Prostate gland (tissue), 2 donors: ENCODE results near the gene MPV17L.

Source experiments
- CTCF ChIP-seq, 4 experiments: fragments of 200-600 bp in 2 of 4; fragments of 450-650 bp in 2 of 4; sonication (generic) in 2 of 4; IDR thresholded peaks; 1 replicate in 3 of 4; 2 replicates in 1 of 4; pipeline ENCODE4 v1.5.1; 2016 to 2019; ENCODE audit warnings: antibody characterized with exemption in 4 of 4, mild to moderate bottlenecking in 2 of 4, moderate library complexity in 2 of 4
- POLR2A ChIP-seq: fragments of 450-650 bp; IDR thresholded peaks from one replicate; pipeline ENCODE4 v1.6.1; 2016; ENCODE audit warnings: antibody characterized with exemption, mild to moderate bottlenecking

GRCh38 chr16:15417197-15417596 is 21.6 kb downstream of the MPV17L start:
- TF ChIP-seq CTCF (IDR thresholded peaks at IDR 0.05) (no peak), POLR2A (no peak)
